HTR-8/SVneo (cell line): ENCODE measurements around the gene S100A14.

Experiments
- DNase-seq: peaks from one replicate; pipeline ENCODE4 v3.0.0; 2011; ENCODE audit warnings: low spot score, mixed read lengths; ENCODE audit not compliant: insufficient read length
- FAIRE-seq: peaks from 2 replicates; lab custom pipeline; 2011; peaks lifted over from hg19 to GRCh38; lab: Jason Lieb, UNC

S100A14 gene

DNA sequence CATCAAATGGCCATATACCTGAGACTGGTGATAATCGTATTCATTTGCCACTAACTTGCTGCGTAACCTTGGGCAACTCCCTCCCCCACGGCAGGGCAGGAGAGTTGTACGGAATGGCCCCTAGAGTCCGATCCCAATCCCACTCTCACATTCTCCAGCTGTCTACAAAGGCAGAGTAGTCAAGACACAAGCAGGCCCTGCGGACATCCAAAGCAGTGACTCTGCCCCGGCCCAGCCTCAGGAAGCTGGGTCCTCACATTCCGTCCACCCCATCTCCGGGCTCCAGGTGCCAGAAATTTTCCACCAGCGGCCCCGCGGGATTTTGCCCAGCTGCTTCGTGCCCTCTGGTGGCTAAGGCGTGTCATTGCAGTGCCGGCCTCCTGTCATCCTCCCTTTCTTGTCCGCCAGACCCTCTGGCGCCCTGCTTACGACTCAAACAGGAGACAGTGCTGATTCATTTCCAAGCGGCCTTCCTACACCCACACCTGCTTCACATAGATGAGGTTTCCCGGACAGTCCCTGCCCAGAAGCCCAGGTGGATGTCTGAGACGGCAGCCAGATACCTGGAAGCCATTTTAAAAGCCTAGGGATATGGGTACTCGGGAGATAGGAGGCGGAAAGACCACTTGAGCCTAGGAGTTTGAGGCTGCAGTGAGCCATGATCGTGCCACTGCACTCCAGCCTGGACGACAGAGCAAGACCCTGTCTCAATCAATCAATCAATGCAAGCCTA lies 47.6 kb downstream of the S100A14 start:
- DNase-seq (peak; percentile 81), FAIRE-seq (no peak)

DNA sequence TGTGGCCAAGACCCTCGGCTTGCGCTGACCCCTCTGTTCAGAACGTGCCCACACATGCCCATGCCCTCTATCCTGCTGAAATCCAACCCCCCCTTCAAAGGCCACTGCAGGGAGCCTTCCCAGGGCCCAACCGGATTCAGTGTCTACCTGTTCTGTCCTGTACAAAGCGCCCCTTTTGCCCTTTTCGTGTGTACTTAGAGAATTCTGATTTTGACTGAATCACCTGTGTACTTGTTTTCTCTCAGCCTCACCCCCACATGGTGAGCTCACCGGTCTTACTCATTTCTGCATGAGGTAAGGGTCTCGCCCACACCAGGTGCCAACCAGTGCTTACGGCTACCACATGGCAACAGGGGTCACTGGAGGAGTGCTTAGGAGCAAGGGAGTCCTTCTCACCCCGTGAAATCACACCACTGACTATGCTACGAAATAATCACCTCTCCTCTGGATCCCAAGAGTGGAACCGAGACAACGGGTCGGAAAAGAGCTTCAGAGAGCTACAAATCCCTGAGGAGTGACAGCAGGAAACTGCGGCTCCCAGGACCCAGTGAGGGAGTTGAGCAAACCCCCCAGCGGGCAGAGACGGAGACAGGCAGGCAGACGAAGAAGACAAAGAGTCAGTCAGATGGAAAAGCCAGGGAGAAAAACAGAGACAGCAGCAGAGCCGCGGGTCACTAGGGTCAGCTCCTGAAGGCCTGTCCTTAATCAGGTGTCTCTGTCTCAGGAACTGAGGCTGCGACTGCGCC lies 48.3 kb downstream of the S100A14 start:
- FAIRE-seq (no peak), DNase-seq (no peak)

DNA sequence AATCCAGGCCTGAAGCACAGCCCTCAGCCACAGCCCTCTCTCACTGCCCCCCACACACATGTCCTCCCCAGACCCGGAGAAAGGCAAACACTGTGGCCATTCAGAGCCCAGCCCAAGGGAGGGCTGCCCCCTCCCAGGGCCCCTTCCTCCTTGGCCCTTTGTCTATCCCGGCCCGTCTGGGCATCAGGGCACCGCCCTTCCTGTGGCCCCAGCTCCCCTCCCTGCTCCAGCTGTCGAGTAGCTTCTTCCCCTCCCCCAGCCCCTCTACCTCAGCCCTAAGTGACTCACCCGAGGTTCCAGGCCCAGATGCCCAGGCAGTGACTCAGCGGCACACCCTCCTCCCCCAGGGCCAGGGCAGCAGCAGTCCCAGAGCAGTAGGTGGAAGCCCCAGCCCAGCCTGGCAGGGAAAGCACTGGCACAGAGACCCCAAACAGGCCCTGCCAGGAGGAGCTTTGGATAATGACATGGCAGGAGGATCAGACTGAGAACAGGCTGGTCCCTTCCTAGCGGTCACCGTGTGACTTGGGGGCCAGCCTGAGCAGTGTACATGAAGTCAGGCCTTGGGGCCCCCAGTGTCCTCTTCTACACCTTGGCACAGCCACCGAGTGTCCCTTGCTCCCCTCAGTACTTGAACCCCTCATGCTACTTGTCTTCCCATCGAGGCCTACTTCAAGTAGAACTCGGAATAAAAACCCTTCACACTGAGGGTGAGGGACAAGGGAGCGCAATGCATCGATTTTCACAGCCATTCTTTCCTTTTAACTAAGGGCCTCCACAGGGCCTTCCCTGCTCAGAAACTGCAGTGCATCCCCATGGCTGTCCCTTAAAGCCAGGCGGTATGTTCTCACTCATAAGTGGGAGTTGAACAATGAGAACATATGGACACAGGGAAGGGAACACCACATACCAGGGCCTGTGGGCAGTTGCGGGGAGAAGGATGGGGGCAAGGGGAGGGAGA lies 49.4 kb downstream of the S100A14 start:
- FAIRE-seq = peak; percentile 78
- DNase-seq = peak; percentile 97

DNA sequence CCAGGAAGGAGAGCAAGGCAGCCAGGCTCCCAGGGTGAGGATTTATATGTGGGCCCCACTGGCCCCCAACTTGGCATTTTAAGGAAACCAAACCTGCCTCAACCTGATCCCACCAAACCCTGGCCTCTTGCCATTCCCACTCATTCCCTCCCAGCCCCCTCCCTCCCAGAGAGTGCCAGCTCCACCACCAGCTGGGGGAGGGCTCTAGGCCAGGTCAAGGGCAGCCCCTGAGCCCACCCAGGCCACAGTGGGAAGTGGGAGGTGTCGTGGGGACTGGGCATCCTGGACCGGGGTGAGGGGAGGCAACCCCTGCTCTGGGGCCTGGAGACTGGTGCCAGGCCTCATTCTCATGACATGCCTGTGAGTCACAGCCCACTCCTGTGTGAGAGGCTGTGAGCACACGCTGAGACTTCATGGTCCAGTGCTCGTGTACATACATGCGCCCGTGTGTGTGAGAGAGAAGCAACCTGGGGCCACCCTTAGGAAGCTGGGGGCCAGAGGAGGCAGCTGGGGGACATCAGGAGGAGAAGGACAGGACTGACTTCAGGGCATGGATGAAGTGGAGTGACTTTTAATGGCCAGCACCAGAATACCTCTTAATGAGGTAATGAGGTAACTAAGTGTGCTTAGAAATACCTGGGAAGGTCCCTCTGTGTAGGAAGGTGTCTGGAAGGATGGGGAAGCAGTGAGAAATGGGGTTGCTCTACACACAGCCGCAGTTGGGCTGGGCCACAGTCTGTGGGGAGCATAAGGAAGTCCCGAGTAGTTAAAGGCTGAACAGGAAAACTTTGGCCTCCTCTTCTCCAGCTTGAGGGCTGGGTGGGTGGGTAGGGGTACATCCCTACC lies 50.4 kb downstream of the S100A14 start, which contains the start of gene S100A2:
TSS of gene S100A2 (minus strand) at position 316 of the 846 bp plus-strand sequence. CDS start 1,967 bp downstream, outside the sequence.
- DNase-seq (no peak), FAIRE-seq (no peak)
